C4-2B (cell line): ENCODE results near the gene NPB.

Experiments used
- CTCF ChIP-seq: fragments of 450-650 bp; conservative IDR thresholded peaks from 2 replicates; pipeline ENCODE4 v1.5.1; 2017; ENCODE audit warnings: mild to moderate bottlenecking
- ZFX ChIP-seq: fragments of 450-650 bp; IDR thresholded peaks from 2 replicates; pipeline ENCODE4 v1.6.1; 2017

- no peak for TF ChIP-seq CTCF
- TF ChIP-seq ZFX: no peak
These were observed 3.2 kb upstream of the NPB start for GRCh38 chr17:81898885-81899284.
